ENCODE results near the gene CMTM6.

Gene CMTM6

DNA sequence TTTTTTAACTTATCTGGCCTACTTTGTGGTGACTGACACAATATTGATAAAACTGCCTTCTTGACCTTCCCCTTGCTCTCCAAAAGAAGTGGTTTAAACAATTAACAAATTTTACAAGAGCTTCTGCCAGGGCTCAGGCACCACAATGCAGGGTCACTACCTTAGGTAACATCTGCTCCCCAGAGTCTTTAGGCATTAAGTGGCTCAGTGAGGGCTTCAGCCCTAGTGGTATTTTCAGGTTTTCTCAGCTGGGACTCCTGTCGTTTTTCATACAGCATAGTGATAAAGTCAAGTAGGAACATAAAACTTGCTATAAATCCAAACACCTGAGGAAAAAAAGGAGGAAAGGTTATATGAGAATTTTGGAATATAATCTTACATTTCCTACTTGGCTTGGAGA lies 18.9 kb downstream of the CMTM6 start:
- H3K9me3 ChIP-seq (replicated peaks; ENCODE audit: insufficient read depth, low read length): no peaks in the 10 kb centered on the region
- no peaks in the 10 kb centered on the region for H3K9me2 ChIP-seq (replicated peaks; ENCODE audit: insufficient read depth, low read length)
- no peak overlapping the region for H2AFZ ChIP-seq (ENCODE audit: low read length)
- H3K9ac ChIP-seq (ENCODE audit: low read length): no peak overlapping the region
- no peak for DNase-seq
- H3K4me2 ChIP-seq (ENCODE audit: low read depth, low read length): no peak overlapping the region
- no peaks in the 10 kb centered on the region for H3F3A ChIP-seq (ENCODE audit: insufficient read depth, low read length)
- H3K27ac ChIP-seq (ENCODE audit: low read length): no peak overlapping the region
- no peak overlapping the region for H3K4me3 ChIP-seq (ENCODE audit: low read length)
- H4K20me1 ChIP-seq (ENCODE audit: insufficient read depth, low read length): no peaks in the 10 kb centered on the region
- H3K36me3 ChIP-seq (replicated peaks; ENCODE audit: insufficient read depth, low read length): no peaks in the 10 kb centered on the region; the same call in 1 of the 2 replicates
- no peaks in the 10 kb centered on the region for H3K27me3 ChIP-seq (replicated peaks; ENCODE audit: insufficient read depth, low read length)
- H3K79me2 ChIP-seq (ENCODE audit: low read length): no peaks in the 10 kb centered on the region
- H3K4me1 ChIP-seq (ENCODE audit: low read length): no peaks in the 10 kb centered on the region
- TF ChIP-seq EZH2phosphoT487 (IDR thresholded peaks at IDR 0.05; ENCODE audit: low read length) (no peak), CTCF (IDR thresholded peaks at IDR 0.05; ENCODE audit: low read length) (no peak), EZH2 (optimal IDR thresholded peaks at IDR 0.05; ENCODE audit: low read depth, low read length) (no peak)

- no peaks in the 10 kb centered on the region; the same call in 1 of the 2 replicates for H3K36me3 ChIP-seq (replicated peaks; ENCODE audit: insufficient read depth, low read length)
- TF ChIP-seq CTCF (IDR thresholded peaks at IDR 0.05; ENCODE audit: low read length) (no peak), EZH2 (optimal IDR thresholded peaks at IDR 0.05; ENCODE audit: low read depth, low read length) (no peak), EZH2phosphoT487 (IDR thresholded peaks at IDR 0.05; ENCODE audit: low read length) (no peak)
- H3K4me1 ChIP-seq (ENCODE audit: low read length): no peaks in the 10 kb centered on the region
- no peaks in the 10 kb centered on the region for H3K79me2 ChIP-seq (ENCODE audit: low read length)
- H3K9me2 ChIP-seq (replicated peaks; ENCODE audit: insufficient read depth, low read length): no peaks in the 10 kb centered on the region
- no peak overlapping the region for H2AFZ ChIP-seq (ENCODE audit: low read length)
- H3K9ac ChIP-seq (ENCODE audit: low read length): no peak overlapping the region
- no peak overlapping the region for H3K27ac ChIP-seq (ENCODE audit: low read length)
- H3K27me3 ChIP-seq (replicated peaks; ENCODE audit: insufficient read depth, low read length): no peaks in the 10 kb centered on the region
- no peaks in the 10 kb centered on the region for H4K20me1 ChIP-seq (ENCODE audit: insufficient read depth, low read length)
- no peaks in the 10 kb centered on the region for H3K9me3 ChIP-seq (replicated peaks; ENCODE audit: insufficient read depth, low read length)
- no peak for DNase-seq
- H3F3A ChIP-seq (ENCODE audit: insufficient read depth, low read length): no peaks in the 10 kb centered on the region
- H3K4me2 ChIP-seq (ENCODE audit: low read depth, low read length): no peak overlapping the region
- H3K4me3 ChIP-seq (ENCODE audit: low read length): no peak overlapping the region
Observed at GRCh38 chr3:32482693-32483092, 20.0 kb downstream of the CMTM6 start.

DNA sequence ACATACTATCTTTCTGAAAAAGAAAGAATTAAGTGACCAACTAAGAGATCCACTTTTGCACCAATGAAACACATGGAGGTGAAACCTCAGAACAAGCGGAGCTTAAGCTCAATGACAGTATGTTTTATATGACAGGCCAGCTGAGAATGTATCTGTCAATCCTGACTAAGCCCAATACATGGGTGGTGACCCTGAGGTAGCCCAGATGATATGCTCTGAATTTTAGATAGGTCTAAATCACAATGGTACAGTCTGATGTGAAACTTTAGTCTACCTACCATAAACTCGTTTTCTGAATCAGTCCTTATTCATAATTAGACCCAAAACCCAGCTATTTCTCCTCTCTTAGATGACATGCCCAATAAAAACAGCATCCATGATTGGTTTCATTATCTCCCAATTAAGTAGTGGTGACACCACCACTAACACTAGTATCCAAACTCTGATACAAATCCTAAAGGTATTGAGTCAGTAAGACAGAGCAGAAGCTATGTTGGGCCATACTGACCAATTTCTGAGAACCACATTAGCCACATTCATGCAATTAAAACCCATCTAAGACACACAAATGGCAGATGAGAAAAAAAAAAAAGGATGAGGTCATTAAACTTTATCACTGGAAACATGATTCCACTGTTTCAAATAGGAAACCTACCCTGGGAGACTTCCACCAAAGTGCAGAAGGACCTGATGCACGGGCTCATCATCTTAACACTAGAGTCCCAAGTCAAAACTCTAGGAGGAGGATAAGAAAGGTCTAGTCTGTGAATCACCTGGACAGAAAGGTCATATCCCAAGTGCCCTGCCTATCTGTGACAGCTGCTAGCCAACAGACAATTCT lies 20.6 kb downstream of the CMTM6 start:
- H3K9me3 ChIP-seq (replicated peaks; ENCODE audit: insufficient read depth, low read length): no peaks in the 10 kb centered on the region
- no peak for DNase-seq
- no peak overlapping the region for H3K9ac ChIP-seq (ENCODE audit: low read length)
- H3K4me3 ChIP-seq (ENCODE audit: low read length): no peak overlapping the region
- TF ChIP-seq EZH2 (optimal IDR thresholded peaks at IDR 0.05; ENCODE audit: low read depth, low read length) (no peak), CTCF (IDR thresholded peaks at IDR 0.05; ENCODE audit: low read length) (no peak), EZH2phosphoT487 (IDR thresholded peaks at IDR 0.05; ENCODE audit: low read length) (no peak)
- no peaks in the 10 kb centered on the region for H3K9me2 ChIP-seq (replicated peaks; ENCODE audit: insufficient read depth, low read length)
- no peak overlapping the region for H3K4me2 ChIP-seq (ENCODE audit: low read depth, low read length)
- no peaks in the 10 kb centered on the region for H3F3A ChIP-seq (ENCODE audit: insufficient read depth, low read length)
- no peaks in the 10 kb centered on the region for H3K79me2 ChIP-seq (ENCODE audit: low read length)
- no peak overlapping the region for H3K27ac ChIP-seq (ENCODE audit: low read length)
- H3K27me3 ChIP-seq (replicated peaks; ENCODE audit: insufficient read depth, low read length): no peaks in the 10 kb centered on the region
- H3K4me1 ChIP-seq (ENCODE audit: low read length): no peaks in the 10 kb centered on the region
- H2AFZ ChIP-seq (ENCODE audit: low read length): no peak overlapping the region
- H3K36me3 ChIP-seq (replicated peaks; ENCODE audit: insufficient read depth, low read length): no peaks in the 10 kb centered on the region; the same call in 1 of the 2 replicates
- no peaks in the 10 kb centered on the region for H4K20me1 ChIP-seq (ENCODE audit: insufficient read depth, low read length)
